H1 (cell line): ENCODE measurements around the gene KCNAB2. TPM values are rescaled to one million over a fixed set of nuclear protein-coding genes. Genes with fewer than 3 reads are reported as not detected.

Experiments
- CTCF ChIA-PET: fragments of 300-600 bp; sonication (Branson Sonifier 250); formaldehyde crosslinking; loops from one replicate; lab custom pipeline; 2021; ENCODE audit not compliant: partially characterized antibody; lab: Charles Lee
- POLR2A ChIA-PET: fragments of 300-600 bp; sonication (Branson Sonifier 250); formaldehyde crosslinking; loops from one replicate; lab custom pipeline; 2021; ENCODE audit warnings: inconsistent platforms; ENCODE audit not compliant: partially characterized antibody; lab: Charles Lee
- DNase-seq, 2 experiments: peaks; one replicate each; pipeline versions ENCODE4 v3.0.0 to v3.0.0-alpha.2; 2010 to 2022; ENCODE audit warnings: low spot score in 2 of 2, low read depth in 1 of 2, mixed read lengths in 1 of 2
- FAIRE-seq: peaks from 2 replicates; lab custom pipeline; 2011; peaks lifted over from hg19 to GRCh38; lab: Jason Lieb, UNC
- H2AFZ ChIP-seq: 2 replicates; pipeline ENCODE4 v1.8.1; 2012; ENCODE audit warnings: low read length, inconsistent platforms
- H2AK5ac ChIP-seq: 2 replicates; pipeline ENCODE4 v1.6.1; 2013; ENCODE audit warnings: low read depth, low read length
- H2BK120ac ChIP-seq: replicated peaks from 2 replicates; pipeline ENCODE3; 2013; ENCODE audit warnings: low read depth, low read length, inconsistent platforms
- H2BK12ac ChIP-seq: 2 replicates; pipeline ENCODE4 v1.6.1; 2013; ENCODE audit warnings: low read depth, low read length
- H2BK15ac ChIP-seq: 2 replicates; pipeline ENCODE4 v1.6.1; 2013; ENCODE audit warnings: low read length
- H2BK20ac ChIP-seq: 2 replicates; pipeline ENCODE4 v1.6.1; 2013; ENCODE audit warnings: low read length
- H2BK5ac ChIP-seq: 2 replicates; pipeline ENCODE4 v1.6.1; 2013; ENCODE audit warnings: low read depth, low read length
- H3K14ac ChIP-seq: 2 replicates; pipeline ENCODE4 v1.6.1; 2013; ENCODE audit warnings: inconsistent platforms; ENCODE audit not compliant: insufficient read length
- H3K18ac ChIP-seq: 2 replicates; pipeline ENCODE4 v1.6.1; 2013; ENCODE audit warnings: low read length; ENCODE audit errors: extremely low read depth
- H3K23ac ChIP-seq: 2 replicates; pipeline ENCODE4 v1.6.1; 2013; ENCODE audit warnings: inconsistent platforms; ENCODE audit not compliant: insufficient read length
- H3K23me2 ChIP-seq: 2 replicates; pipeline ENCODE4 v1.6.1; 2013; ENCODE audit warnings: low read depth, low read length
- H3K27ac ChIP-seq: 2 replicates; pipeline ENCODE4 v1.6.1; 2011; ENCODE audit warnings: low read depth, low read length, inconsistent platforms
- H3K27me3 ChIP-seq, 4 experiments: replicated peaks in 1 of 4; 1 replicate in 1 of 4; 2 replicates in 3 of 4; pipeline versions ENCODE4 v1.6.1 to v1.8.1; 2011 to 2013; ENCODE audit warnings: low read length in 3 of 4, mild to moderate bottlenecking in 3 of 4, inconsistent platforms in 2 of 4, mixed read lengths in 2 of 4, moderate library complexity in 1 of 4; ENCODE audit not compliant: control insufficient read depth in 3 of 4, insufficient read depth in 3 of 4; ENCODE audit errors: extremely low read depth in 1 of 4
- H3K36me3 ChIP-seq, 4 experiments: 2 replicates each; pipeline versions ENCODE4 v1.6.1 to v1.8.1; 2011 to 2013; ENCODE audit warnings: mild to moderate bottlenecking in 4 of 4, low read length in 3 of 4, moderate library complexity in 2 of 4, control low read depth in 1 of 4, inconsistent platforms in 1 of 4; ENCODE audit not compliant: insufficient read depth in 4 of 4, control insufficient read depth in 2 of 4
- H3K4ac ChIP-seq: replicated peaks from 2 replicates; pipeline ENCODE3; 2013; ENCODE audit warnings: low read length, low read depth, mixed read lengths, inconsistent platforms; ENCODE audit not compliant: insufficient read length
- H3K4me1 ChIP-seq, 4 experiments: replicated peaks in 1 of 4; 1 replicate in 1 of 4; 2 replicates in 3 of 4; pipeline versions ENCODE4 v1.6.1 to v1.8.1; 2011 to 2013; ENCODE audit warnings: low read length in 3 of 4, inconsistent platforms in 2 of 4, mixed read lengths in 1 of 4; ENCODE audit not compliant: insufficient read depth in 4 of 4, control insufficient read depth in 3 of 4
- H3K4me2 ChIP-seq, 2 experiments: 2 replicates each; pipeline versions ENCODE4 v1.6.1 to v1.8.1; 2011 to 2013; ENCODE audit warnings: low read depth in 2 of 2, low read length in 2 of 2, control low read depth in 1 of 2, inconsistent platforms in 1 of 2, mild to moderate bottlenecking in 1 of 2; ENCODE audit not compliant: insufficient read depth in 1 of 2
- H3K4me3 ChIP-seq, 4 experiments: fragments of 200-600, 300-600 bp in 1 of 4; sonication (generic), shearing (Covaris generic), sonication (Bioruptor Twin) in 1 of 4; 2 replicates each; pipeline versions ENCODE4 v1.5.1 to v1.8.1; 2011 to 2016; ENCODE audit warnings: low read length in 4 of 4, low read depth in 3 of 4, control low read depth in 2 of 4, inconsistent platforms in 2 of 4, mild to moderate bottlenecking in 2 of 4, mixed read lengths in 1 of 4, moderate library complexity in 1 of 4; ENCODE audit not compliant: insufficient read depth in 2 of 4; ENCODE audit errors: extremely low read depth in 1 of 4
- H3K56ac ChIP-seq: replicated peaks from 2 replicates; pipeline ENCODE3; 2013; ENCODE audit warnings: low read depth, mild to moderate bottlenecking, mixed read lengths, low read length, inconsistent platforms; ENCODE audit not compliant: insufficient read length
- H3K79me1 ChIP-seq: 2 replicates; pipeline ENCODE4 v1.6.1; 2013; ENCODE audit warnings: low read depth, low read length, control low read depth
- H3K79me2 ChIP-seq, 2 experiments: 2 replicates each; pipeline versions ENCODE4 v1.6.1 to v1.8.1; 2012 to 2013; ENCODE audit warnings: low read length in 2 of 2, mild to moderate bottlenecking in 2 of 2, inconsistent platforms in 1 of 2; ENCODE audit not compliant: insufficient read depth in 2 of 2, control insufficient read depth in 1 of 2
- H3K9ac ChIP-seq, 4 experiments: replicated peaks in 1 of 4; 1 replicate in 1 of 4; 2 replicates in 3 of 4; pipeline versions ENCODE4 v1.6.1 to v1.8.1; 2011 to 2013; ENCODE audit warnings: low read depth in 3 of 4, low read length in 3 of 4, control low read depth in 2 of 4, mild to moderate bottlenecking in 2 of 4, moderate library complexity in 2 of 4, inconsistent platforms in 1 of 4; ENCODE audit errors: extremely low read depth in 1 of 4
- H3K9me3 ChIP-seq, 2 experiments: 2 replicates each; pipeline versions ENCODE4 v1.6.1 to v1.8.1; 2012 to 2013; ENCODE audit warnings: mild to moderate bottlenecking in 2 of 2, moderate library complexity in 2 of 2, control low read depth in 1 of 2, inconsistent platforms in 1 of 2, low read depth in 1 of 2, low read length in 1 of 2, mixed read lengths in 1 of 2; ENCODE audit not compliant: insufficient read depth in 2 of 2
- H4K20me1 ChIP-seq, 2 experiments: replicated peaks in 1 of 2; 2 replicates each; pipeline versions ENCODE3 to v1.8.1; 2011 to 2013; ENCODE audit warnings: inconsistent platforms in 2 of 2, low read length in 2 of 2, mild to moderate bottlenecking in 1 of 2; ENCODE audit not compliant: insufficient read depth in 2 of 2, control insufficient read depth in 1 of 2
- H4K5ac ChIP-seq: 2 replicates; pipeline ENCODE4 v1.6.1; 2013; ENCODE audit warnings: low read length, low read depth, mixed read lengths, inconsistent platforms; ENCODE audit not compliant: insufficient read length
- H4K8ac ChIP-seq: 2 replicates; pipeline ENCODE4 v1.8.0; 2013; ENCODE audit warnings: mild to moderate bottlenecking, moderate library complexity, low read length, inconsistent platforms; ENCODE audit not compliant: insufficient read depth; ENCODE audit errors: extremely low read depth
- H4K91ac ChIP-seq: replicated peaks from 2 replicates; pipeline ENCODE3; 2013; ENCODE audit warnings: low read length, mixed read lengths, inconsistent platforms; ENCODE audit not compliant: insufficient read length
- CTCF ChIP-seq, 3 experiments: IDR thresholded peaks; 1 replicate in 2 of 3; 2 replicates in 1 of 3; pipeline versions ENCODE4 v1.5.1 to v1.6.1; 2011; ENCODE audit warnings: low read length in 3 of 3, mild to moderate bottlenecking in 3 of 3, inconsistent platforms in 2 of 3, low read depth in 1 of 3, moderate library complexity in 1 of 3; ENCODE audit not compliant: insufficient read depth in 1 of 3; ENCODE audit errors: control extremely low read depth in 1 of 3
- EGR1 ChIP-seq: IDR thresholded peaks from 2 replicates; pipeline ENCODE4 v1.6.1; 2011; ENCODE audit warnings: low read depth, low read length, borderline replicate concordance
- EP300 ChIP-seq, 2 experiments: IDR thresholded peaks; 1 replicate in 1 of 2; 2 replicates in 1 of 2; pipeline ENCODE4 v1.6.1; 2011 to 2012; ENCODE audit warnings: low read depth in 2 of 2, low read length in 2 of 2, mild to moderate bottlenecking in 2 of 2, borderline replicate concordance in 1 of 2, inconsistent platforms in 1 of 2, moderate library complexity in 1 of 2
- HDAC2 ChIP-seq, 2 experiments: fragments of 300-600 bp in 1 of 2; sonication (generic) in 1 of 2; IDR thresholded peaks; 2 replicates each; pipeline ENCODE4 v1.6.1; 2011 to 2012; ENCODE audit warnings: low read depth in 2 of 2, low read length in 2 of 2, mild to moderate bottlenecking in 2 of 2, moderate library complexity in 2 of 2, borderline replicate concordance in 1 of 2, inconsistent platforms in 1 of 2
- MAFK ChIP-seq: IDR thresholded peaks from 2 replicates; pipeline ENCODE4 v1.6.1; 2012; ENCODE audit warnings: low read depth, mild to moderate bottlenecking, improper control_type of control experiment, low read length
- POLR2AphosphoS5 ChIP-seq: IDR thresholded peaks from 2 replicates; pipeline ENCODE4 v1.6.1; 2011; ENCODE audit warnings: low read depth, low read length
- RAD21 ChIP-seq, 2 experiments: IDR thresholded peaks in 1 of 2; conservative IDR thresholded peaks in 1 of 2; 2 replicates each; pipeline ENCODE4 v1.6.1; 2011; ENCODE audit warnings: low read depth in 2 of 2, low read length in 2 of 2, improper control_type of control experiment in 1 of 2, inconsistent platforms in 1 of 2, mild to moderate bottlenecking in 1 of 2, moderate library complexity in 1 of 2
- WGBS, 2 experiments: shearing (Covaris generic) in 1 of 2; methylation state at CpG; one replicate each; pipeline versions ENCODE4 v1.1.6 to v1.1.7; 2013 to 2015; ENCODE audit warnings: low lambda C conversion rate in 2 of 2, mixed read lengths in 2 of 2, inconsistent platforms in 1 of 2, low coverage in 1 of 2, missing lambda C conversion rate in 1 of 2; ENCODE audit not compliant: insufficient replicate concordance in 2 of 2, insufficient coverage in 1 of 2, insufficient read length in 1 of 2; ENCODE audit errors: extremely low coverage in 1 of 2, missing lambda C conversion rate in 1 of 2; 5-methylcytosine and 5-hydroxymethylcytosine counted together
- polyA plus RNA-seq, 7 experiments: library from polyadenylated mRNA; depleted of rRNA in 3 of 7; stranded (reverse) in 5 of 7; unstranded in 2 of 7; fragments of >200 nt in 5 of 7; fragments of 200-250 nt in 2 of 7; gene quantifications; 1 replicate in 5 of 7; 2 replicates in 1 of 7; 4 replicates in 1 of 7; pipeline versions ENCODE4 v1.2.1 to v1.2.3, GENCODE V29; 2011 to 2013; ENCODE audit warnings: missing spikeins in 2 of 7, mixed read lengths in 2 of 7
- total RNA-seq: library from RNA; stranded (reverse); fragmentation: NEBNext Ultra II Directional; extraction: Animal tissue kit (Norgen Biotek cat#: 25700); gene quantifications from 2 replicates; pipeline ENCODE4 v1.2.1, GENCODE V29; 2021

KCNAB2 gene
- total and polyA plus RNA-seq, 2 of the 8 experiments (the other 6 are each of a cell fraction or from before 2014, with no cell fraction given) = 4.5 to 7.0 TPM

- WGBS, 2 experiments = 90% methylated on average over 12 of the region's 12 CpGs; no CpG with 5 or more reads in 1 of the 2 experiments
- Histone ChIP-seq H4K5ac (no peak overlapping the region), H4K8ac (no peak overlapping the region; the same call in 1 of the 2 replicates), H3K79me2 (no peaks in the 10 kb centered on the region), H3K27ac (no peak overlapping the region), H4K20me1 (peaks cover 0 to 2% of the 10 kb centered on the region in 2 experiments), H2AK5ac (no peak overlapping the region), H3K23ac (no peak overlapping the region), H3K4me2 (no peak overlapping the region), H3K79me1 (no peaks in the 10 kb centered on the region), H3K4me3 (no peak overlapping the region), H3K23me2 (peaks cover 20% of the 10 kb centered on the region; the same call in 1 of the 2 replicates), H3K14ac (no peak overlapping the region), H3K9ac (no peak overlapping the region), H3K56ac (no peak overlapping the region), H2AFZ (no peak overlapping the region), H2BK15ac (no peak overlapping the region), H3K18ac (no peak overlapping the region), H3K4ac (no peak overlapping the region), H2BK120ac (no peak overlapping the region), H3K36me3 (no peaks in the 10 kb centered on the region), H4K91ac (no peak overlapping the region), H3K27me3 (no peaks in the 10 kb centered on the region; a peak in 1 of 7 replicates), H2BK12ac (no peak overlapping the region), H3K9me3 (no peaks in the 10 kb centered on the region), H2BK20ac (no peak overlapping the region), H3K4me1 (peaks cover 0 to 4% (median 3%) of the 10 kb centered on the region in 4 experiments; a peak in 2 of 7 replicates), H2BK5ac (no peak overlapping the region)
- TF ChIP-seq HDAC2 (IDR thresholded peaks at IDR 0.05; ENCODE audit: borderline replicate concordance in 1 of 2, low read depth in 2 of 2, low read length in 2 of 2) (no peak), EGR1 (peak; percentile 71; the same call in 1 of the 2 replicates), CTCF (IDR thresholded peaks at IDR 0.05; ENCODE audit: control extremely low read depth in 1 of 3, insufficient read depth in 1 of 3, low read depth in 1 of 3, low read length in 3 of 3) (peak in 2 of 3 experiments; percentile 15 to 29; a peak in 2 of 4 replicates), EP300 (IDR thresholded peaks at IDR 0.05; ENCODE audit: borderline replicate concordance in 1 of 2, low read depth in 2 of 2, low read length in 2 of 2) (no peak), RAD21 (IDR thresholded peaks at IDR 0.05 in 1 of 2, conservative IDR thresholded peaks at IDR 0.05 in 1 of 2; ENCODE audit: low read depth in 2 of 2, low read length in 2 of 2) (peak; percentile 27 to 45; a peak in 3 of 4 replicates), POLR2AphosphoS5 (no peak), MAFK (peak; percentile 43; the same call in 1 of the 2 replicates)
- DNase-seq (no peak), FAIRE-seq (no peak)
- ChIA-PET CTCF (interaction anchor here (0.6 to 3.7 kb wide), 20 partner anchors 10 to 99 kb away, joined by 3 to 17 read pairs (median 5); no protein-coding TSS in a partner anchor), POLR2A (no interaction called here)
Measured at GRCh38 chr1:6105218-6105679, 59.6 kb downstream of the KCNAB2 start.
